BLaER1 (cell line): ENCODE data around the gene LAMB4.

Experiments used
- H3K27ac ChIP-seq: shearing (Covaris generic); formaldehyde crosslinking; 2 replicates; pipeline ENCODE4 v1.8.1; 2022
- H3K27me3 ChIP-seq: shearing (Covaris generic); formaldehyde crosslinking; 2 replicates; pipeline ENCODE4 v1.8.1; 2022
- H3K36me3 ChIP-seq: shearing (Covaris generic); formaldehyde crosslinking; 2 replicates; pipeline ENCODE4 v1.8.1; 2022
- H3K4me1 ChIP-seq: shearing (Covaris generic); formaldehyde crosslinking; 2 replicates; pipeline ENCODE4 v1.8.1; 2022
- H3K4me2 ChIP-seq: shearing (Covaris generic); formaldehyde crosslinking; 2 replicates; pipeline ENCODE4 v1.8.1; 2022
- H3K4me3 ChIP-seq: shearing (Covaris generic); formaldehyde crosslinking; 2 replicates; pipeline ENCODE4 v1.8.1; 2022
- H3K9ac ChIP-seq: shearing (Covaris generic); formaldehyde crosslinking; 2 replicates; pipeline ENCODE4 v1.8.1; 2022
- H3K9me3 ChIP-seq: shearing (Covaris generic); formaldehyde crosslinking; 2 replicates; pipeline ENCODE4 v1.8.1; 2022
- H4K20me1 ChIP-seq: shearing (Covaris generic); formaldehyde crosslinking; 2 replicates; pipeline ENCODE4 v1.8.1; 2022
- Cebpa-rat ChIP-seq: shearing (Covaris generic); IDR thresholded peaks from 2 replicates; pipeline ENCODE4 v1.8.1; 2022

The LAMB4 gene

GRCh38 chr7:108130261-108130660, at the start of gene LAMB4:
LAMB4 (minus strand) TSS chr7:108130361; CDS start chr7:108123164, 7,197 bp downstream.
- no peak within 1 kb of the TSS for H3K4me2 ChIP-seq
- H4K20me1 ChIP-seq: no peaks in the 10 kb centered on the region
- TF ChIP-seq Cebpa-rat: no peak

GRCh38 chr7:108178398-108178797, 48.2 kb upstream of the LAMB4 start:
- no peaks in the 10 kb centered on the region for H4K20me1 ChIP-seq
- no peak for TF ChIP-seq Cebpa-rat
- H3K9me3 ChIP-seq: no peaks in the 10 kb centered on the region
- H3K9ac ChIP-seq: no peak overlapping the region
- peaks cover 12% of the 10 kb centered on the region; the same call in 1 of the 2 replicates for H3K4me1 ChIP-seq
- no peaks in the 10 kb centered on the region for H3K36me3 ChIP-seq
- H3K27me3 ChIP-seq: no peaks in the 10 kb centered on the region
- no peak overlapping the region for H3K4me3 ChIP-seq
- no peak overlapping the region for H3K27ac ChIP-seq
- peak overlapping the region; percentile 42 for H3K4me2 ChIP-seq

More at GRCh38 chr7:108130261-108130660, at the start of gene LAMB4:
- Histone ChIP-seq H3K36me3 (no peaks in the 10 kb centered on the region), H3K9ac (no peak within 1 kb of the TSS), H3K27me3 (no peaks in the 10 kb centered on the region), H3K27ac (no peak within 1 kb of the TSS), H3K9me3 (no peaks in the 10 kb centered on the region), H3K4me3 (no peak within 1 kb of the TSS), H3K4me1 (peaks cover 8% of the 10 kb centered on the region)

GRCh38 chr7:108171164-108171563, 41.0 kb upstream of the LAMB4 start:
- Histone ChIP-seq H3K4me1 (no peaks in the 10 kb centered on the region), H3K4me3 (no peak overlapping the region), H3K9me3 (no peaks in the 10 kb centered on the region), H3K27ac (no peak overlapping the region), H3K9ac (no peak overlapping the region), H4K20me1 (no peaks in the 10 kb centered on the region), H3K4me2 (no peak overlapping the region), H3K36me3 (no peaks in the 10 kb centered on the region), H3K27me3 (no peaks in the 10 kb centered on the region)
- no peak for TF ChIP-seq Cebpa-rat

- Histone ChIP-seq H3K4me1 (peaks cover under 1% of the 10 kb centered on the region; the same call in 1 of the 2 replicates), H3K27me3 (no peaks in the 10 kb centered on the region), H3K9ac (no peak overlapping the region), H3K9me3 (no peaks in the 10 kb centered on the region), H3K4me3 (no peak overlapping the region), H4K20me1 (no peaks in the 10 kb centered on the region), H3K36me3 (no peaks in the 10 kb centered on the region), H3K4me2 (no peak overlapping the region), H3K27ac (no peak overlapping the region)
- no peak for TF ChIP-seq Cebpa-rat
Measured at GRCh38 chr7:108170251-108170650, 40.1 kb upstream of the LAMB4 start.

- peaks cover 4% of the 10 kb centered on the region; the same call in 1 of the 2 replicates for H3K4me1 ChIP-seq
- no peak overlapping the region for H3K4me2 ChIP-seq
- H3K36me3 ChIP-seq: no peaks in the 10 kb centered on the region
- no peak overlapping the region for H3K4me3 ChIP-seq
- TF ChIP-seq Cebpa-rat: no peak
- H3K27me3 ChIP-seq: no peaks in the 10 kb centered on the region
- H3K27ac ChIP-seq: no peak overlapping the region
- H3K9me3 ChIP-seq: no peaks in the 10 kb centered on the region
- no peak overlapping the region for H3K9ac ChIP-seq
- H4K20me1 ChIP-seq: no peaks in the 10 kb centered on the region
Measured at GRCh38 chr7:108167460-108167859, 37.3 kb upstream of the LAMB4 start.

- Histone ChIP-seq H3K4me2 (no peak overlapping the region), H4K20me1 (no peaks in the 10 kb centered on the region), H3K36me3 (no peaks in the 10 kb centered on the region), H3K9ac (no peak overlapping the region), H3K27me3 (no peaks in the 10 kb centered on the region), H3K4me3 (no peak overlapping the region), H3K27ac (no peak overlapping the region), H3K4me1 (peaks cover 4% of the 10 kb centered on the region; the same call in 1 of the 2 replicates), H3K9me3 (no peaks in the 10 kb centered on the region)
- TF ChIP-seq Cebpa-rat: no peak
Measured at GRCh38 chr7:108166687-108167086, 36.5 kb upstream of the LAMB4 start.

- Histone ChIP-seq H3K9ac (no peak overlapping the region), H3K9me3 (no peaks in the 10 kb centered on the region), H4K20me1 (no peaks in the 10 kb centered on the region), H3K27ac (no peak overlapping the region), H3K4me2 (no peak overlapping the region), H3K4me3 (no peak overlapping the region), H3K27me3 (no peaks in the 10 kb centered on the region), H3K4me1 (peaks cover 4% of the 10 kb centered on the region; the same call in 1 of the 2 replicates), H3K36me3 (no peaks in the 10 kb centered on the region)
- TF ChIP-seq Cebpa-rat: no peak
Measured at GRCh38 chr7:108165723-108166122, 35.6 kb upstream of the LAMB4 start.

GRCh38 chr7:108164946-108165345, 34.8 kb upstream of the LAMB4 start:
- Histone ChIP-seq H3K9me3 (no peaks in the 10 kb centered on the region), H3K4me2 (no peak overlapping the region), H3K9ac (no peak overlapping the region), H3K4me3 (no peak overlapping the region), H3K27me3 (no peaks in the 10 kb centered on the region), H3K4me1 (peaks cover 4% of the 10 kb centered on the region; the same call in 1 of the 2 replicates), H3K36me3 (no peaks in the 10 kb centered on the region), H4K20me1 (no peaks in the 10 kb centered on the region), H3K27ac (no peak overlapping the region)
- no peak for TF ChIP-seq Cebpa-rat

GRCh38 chr7:108164342-108164741, 34.2 kb upstream of the LAMB4 start:
- Histone ChIP-seq H3K36me3 (no peaks in the 10 kb centered on the region), H3K27me3 (no peaks in the 10 kb centered on the region), H3K9me3 (no peaks in the 10 kb centered on the region), H3K27ac (no peak overlapping the region), H3K9ac (no peak overlapping the region), H3K4me3 (no peak overlapping the region), H3K4me2 (no peak overlapping the region), H3K4me1 (peaks cover 4% of the 10 kb centered on the region; the same call in 1 of the 2 replicates), H4K20me1 (no peaks in the 10 kb centered on the region)
- TF ChIP-seq Cebpa-rat: no peak

GRCh38 chr7:108158776-108159175, 28.6 kb upstream of the LAMB4 start:
- Histone ChIP-seq H3K4me3 (no peak overlapping the region), H3K9ac (no peak overlapping the region), H3K36me3 (no peaks in the 10 kb centered on the region), H3K4me1 (no peaks in the 10 kb centered on the region; the same call in 1 of the 2 replicates), H3K27me3 (no peaks in the 10 kb centered on the region), H3K4me2 (no peak overlapping the region), H3K9me3 (no peaks in the 10 kb centered on the region), H4K20me1 (no peaks in the 10 kb centered on the region), H3K27ac (no peak overlapping the region)
- TF ChIP-seq Cebpa-rat: no peak
